ENCODE measurements around the gene NEDD8. TPM values are rescaled to one million over a fixed set of nuclear protein-coding genes. Genes with fewer than 3 reads are reported as not detected.

Gene NEDD8
- total RNA-seq, 2 donors from 2014 or later, result 127 to 148 TPM

GRCh38 chr14:24189059-24189375, 43.1 kb downstream of the NEDD8 start:
- no peaks in the 10 kb centered on the region for H3K9me3 Mint-ChIP-seq
- ATAC-seq (replicated peaks in 1 of 2), result no peak
- no peak for DNase-seq
- peak overlapping the region; percentile 91 to 93 for H3K4me3 Mint-ChIP-seq
- peak overlapping the region; percentile 88 for H3K27ac Mint-ChIP-seq
- peaks cover 52% of the 10 kb centered on the region for H3K4me1 Mint-ChIP-seq (ENCODE audit: low read depth)
- peaks cover 3 to 10% of the 10 kb centered on the region in 2 donors for H3K36me3 Mint-ChIP-seq (ENCODE audit: insufficient read depth in 2 of 2)
- H3K27me3 Mint-ChIP-seq (ENCODE audit: low read depth), result no peaks in the 10 kb centered on the region

- Mint-ChIP-seq H3K4me1 (ENCODE audit: low read depth) (peaks cover 49% of the 10 kb centered on the region), H3K9me3 (no peaks in the 10 kb centered on the region), H3K36me3 (ENCODE audit: insufficient read depth in 2 of 2) (peaks cover 3 to 9% of the 10 kb centered on the region in 2 donors), H3K27ac (peak within 1 kb of the TSS; percentile 89), H3K4me3 (peak within 1 kb of the TSS; percentile 91 to 93), H3K27me3 (ENCODE audit: low read depth) (no peaks in the 10 kb centered on the region)
- ATAC-seq (replicated peaks in 1 of 2) (peak; percentile 92), DNase-seq (peak; percentile 94 to 96)
These were observed 43.7 kb downstream of the NEDD8 start, which contains the start of gene IPO4 for GRCh38 chr14:24188251-24189058. IPO4 (minus strand) TSS chr14:24188816; CDS start chr14:24188787, 29 bp downstream.

GRCh38 chr14:24187539-24187915, 44.6 kb downstream of the NEDD8 start:
- Mint-ChIP-seq H3K36me3 (ENCODE audit: insufficient read depth in 2 of 2) (peaks cover 0 to 3% of the 10 kb centered on the region in 2 donors), H3K27ac (no peak overlapping the region), H3K9me3 (no peaks in the 10 kb centered on the region)

GRCh38 chr14:24186831-24187538, 45.2 kb downstream of the NEDD8 start:
- DNase-seq (no peak), ATAC-seq (replicated peaks in 1 of 2) (no peak)
- peaks cover 38% of the 10 kb centered on the region for H3K4me1 Mint-ChIP-seq (ENCODE audit: low read depth)
- H3K27me3 Mint-ChIP-seq (ENCODE audit: low read depth), result no peaks in the 10 kb centered on the region
- H3K4me3 Mint-ChIP-seq, result peak overlapping the region; percentile 77 to 91
- H3K27ac Mint-ChIP-seq, result peak overlapping the region; percentile 48
- peaks cover 0 to 1% of the 10 kb centered on the region in 2 donors for H3K36me3 Mint-ChIP-seq (ENCODE audit: insufficient read depth in 2 of 2)
- no peaks in the 10 kb centered on the region for H3K9me3 Mint-ChIP-seq

More at GRCh38 chr14:24187539-24187915, 44.6 kb downstream of the NEDD8 start:
- Mint-ChIP-seq H3K4me3 (peak overlapping the region; percentile 91 to 93), H3K4me1 (ENCODE audit: low read depth) (peaks cover 44% of the 10 kb centered on the region), H3K27me3 (ENCODE audit: low read depth) (no peaks in the 10 kb centered on the region)
- ATAC-seq (replicated peaks in 1 of 2) (no peak), DNase-seq (no peak)

GRCh38 chr14:24185741-24186140, 46.4 kb downstream of the NEDD8 start:
- ATAC-seq (replicated peaks in 1 of 2) (no peak), DNase-seq (no peak)
- Mint-ChIP-seq H3K9me3 (no peaks in the 10 kb centered on the region), H3K4me3 (no peak overlapping the region), H3K27ac (no peak overlapping the region), H3K4me1 (ENCODE audit: low read depth) (peaks cover 32% of the 10 kb centered on the region), H3K27me3 (ENCODE audit: low read depth) (no peaks in the 10 kb centered on the region), H3K36me3 (ENCODE audit: insufficient read depth in 2 of 2) (peaks cover 0 to 1% of the 10 kb centered on the region in 2 donors)

GRCh38 chr14:24185026-24185425, 47.1 kb downstream of the NEDD8 start:
- Mint-ChIP-seq H3K36me3 (ENCODE audit: insufficient read depth in 2 of 2) (peaks cover 0 to 1% of the 10 kb centered on the region in 2 donors), H3K4me3 (no peak overlapping the region), H3K27me3 (ENCODE audit: low read depth) (no peaks in the 10 kb centered on the region), H3K4me1 (ENCODE audit: low read depth) (peaks cover 29% of the 10 kb centered on the region), H3K9me3 (no peaks in the 10 kb centered on the region), H3K27ac (no peak overlapping the region)
- ATAC-seq (replicated peaks in 1 of 2), result no peak
- DNase-seq, result no peak

GRCh38 chr14:24184104-24184970, 47.8 kb downstream of the NEDD8 start:
- no peak overlapping the region for H3K4me3 Mint-ChIP-seq
- no peaks in the 10 kb centered on the region for H3K9me3 Mint-ChIP-seq
- H3K4me1 Mint-ChIP-seq (ENCODE audit: low read depth), result peaks cover 22% of the 10 kb centered on the region
- H3K36me3 Mint-ChIP-seq (ENCODE audit: insufficient read depth in 2 of 2), result peaks cover 1% of the 10 kb centered on the region in 2 donors
- no peak overlapping the region for H3K27ac Mint-ChIP-seq
- H3K27me3 Mint-ChIP-seq (ENCODE audit: low read depth), result no peaks in the 10 kb centered on the region
- DNase-seq (no peak), ATAC-seq (replicated peaks in 1 of 2) (no peak)

GRCh38 chr14:24183014-24183481, 49.1 kb downstream of the NEDD8 start:
- H3K4me1 Mint-ChIP-seq (ENCODE audit: low read depth), result peaks cover 12% of the 10 kb centered on the region
- H3K9me3 Mint-ChIP-seq, result no peaks in the 10 kb centered on the region
- DNase-seq (no peak), ATAC-seq (replicated peaks in 1 of 2) (no peak)
- H3K27ac Mint-ChIP-seq, result no peak overlapping the region
- peaks cover 1 to 4% of the 10 kb centered on the region in 2 donors for H3K36me3 Mint-ChIP-seq (ENCODE audit: insufficient read depth in 2 of 2)
- no peak overlapping the region for H3K4me3 Mint-ChIP-seq
- no peaks in the 10 kb centered on the region for H3K27me3 Mint-ChIP-seq (ENCODE audit: low read depth)

- DNase-seq, result no peak
- no peak overlapping the region for H3K4me3 Mint-ChIP-seq
- H3K27me3 Mint-ChIP-seq (ENCODE audit: low read depth), result no peaks in the 10 kb centered on the region
- no peak for ATAC-seq (replicated peaks in 1 of 2)
- H3K36me3 Mint-ChIP-seq (ENCODE audit: insufficient read depth in 2 of 2), result peaks cover 1 to 4% of the 10 kb centered on the region in 2 donors
- no peaks in the 10 kb centered on the region for H3K9me3 Mint-ChIP-seq
- H3K4me1 Mint-ChIP-seq (ENCODE audit: low read depth), result peaks cover 4% of the 10 kb centered on the region
- peak overlapping the region; percentile 7 for H3K27ac Mint-ChIP-seq
These were observed 49.9 kb downstream of the NEDD8 start for GRCh38 chr14:24182110-24182882.

- H3K9me3 Mint-ChIP-seq, result no peaks in the 10 kb centered on the region
- H3K4me1 Mint-ChIP-seq (ENCODE audit: low read depth), result no peaks in the 10 kb centered on the region
- H3K27me3 Mint-ChIP-seq (ENCODE audit: low read depth), result no peaks in the 10 kb centered on the region
- peak overlapping the region; percentile 7 for H3K27ac Mint-ChIP-seq
- peaks cover 1 to 4% of the 10 kb centered on the region in 2 donors for H3K36me3 Mint-ChIP-seq (ENCODE audit: insufficient read depth in 2 of 2)
- ATAC-seq (replicated peaks in 1 of 2) (peak in 1 of 2 donors; percentile 8), DNase-seq (no peak)
- no peak overlapping the region for H3K4me3 Mint-ChIP-seq
These were observed 50.6 kb downstream of the NEDD8 start for GRCh38 chr14:24181371-24182077.

- no peaks in the 10 kb centered on the region for H3K27me3 Mint-ChIP-seq (ENCODE audit: low read depth)
- H3K36me3 Mint-ChIP-seq (ENCODE audit: insufficient read depth in 2 of 2), result peaks cover 1 to 4% of the 10 kb centered on the region in 2 donors
- H3K4me1 Mint-ChIP-seq (ENCODE audit: low read depth), result no peaks in the 10 kb centered on the region
- H3K4me3 Mint-ChIP-seq, result no peak overlapping the region
- peak in 1 of 2 donors; percentile 3 for ATAC-seq (replicated peaks in 1 of 2)
- peak overlapping the region; percentile 72 for H3K27ac Mint-ChIP-seq
- no peaks in the 10 kb centered on the region for H3K9me3 Mint-ChIP-seq
- DNase-seq, result no peak
These were observed 52.0 kb downstream of the NEDD8 start for GRCh38 chr14:24179961-24180796.

Measured in activated T-cell treated with anti-CD3 and anti-CD28 coated beads, Interleukin-2, amount 50 U/mL, for 72 hours (primary cell).